HG03175 (cell line): ENCODE measurements around the gene LIMS2.
A peak's percentile ranks its signal among the peaks of the same experiment; 100 is the strongest.

Experiments used
- ATAC-seq: cut with Tn5 transposase; IDR thresholded peaks from one replicate; pipeline ENCODE4 v1.9.1; 2021; ENCODE audit warnings: mild to moderate bottlenecking, moderate library complexity; ENCODE audit not compliant: unreplicated experiment

Gene LIMS2

GRCh38 chr2:127647242-127648190, 27.8 kb downstream of the LIMS2 start:
- no peak for ATAC-seq

GRCh38 chr2:127646487-127647241, 28.7 kb downstream of the LIMS2 start:
- ATAC-seq = no peak

- no peak for ATAC-seq
Measured at GRCh38 chr2:127645395-127646291, 29.7 kb downstream of the LIMS2 start, which contains the start of gene GPR17. TSS of gene GPR17 (plus strand) at chr2:127646153. CDS start at chr2:127650736, 4,583 bp downstream.

- no peak for ATAC-seq
Measured at GRCh38 chr2:127645026-127645394, 30.3 kb downstream of the LIMS2 start.

- no peak for ATAC-seq
Measured at GRCh38 chr2:127644066-127645025, 31.0 kb downstream of the LIMS2 start.

GRCh38 chr2:127643439-127644065, 31.8 kb downstream of the LIMS2 start:
- no peak for ATAC-seq

- no peak for ATAC-seq
Measured at GRCh38 chr2:127642706-127643438, 32.5 kb downstream of the LIMS2 start.

GRCh38 chr2:127641846-127642507, 33.4 kb downstream of the LIMS2 start:
- no peak for ATAC-seq

GRCh38 chr2:127641133-127641532, 34.2 kb downstream of the LIMS2 start:
- no peak for ATAC-seq

- ATAC-seq = peak; percentile 50
Measured at GRCh38 chr2:127640082-127641072, 35.0 kb downstream of the LIMS2 start.

- no peak for ATAC-seq
Measured at GRCh38 chr2:127639111-127639474, 36.2 kb downstream of the LIMS2 start.

GRCh38 chr2:127638361-127639110, 36.8 kb downstream of the LIMS2 start:
- ATAC-seq = no peak

GRCh38 chr2:127637725-127638252, 37.5 kb downstream of the LIMS2 start:
- no peak for ATAC-seq

GRCh38 chr2:127637236-127637630, 38.1 kb downstream of the LIMS2 start:
- no peak for ATAC-seq

- no peak for ATAC-seq
Measured at GRCh38 chr2:127636248-127637235, 38.8 kb downstream of the LIMS2 start.
